Subcutaneous abdominal adipose tissue (tissue), 5 donors: ENCODE data around the gene SFT2D2.
"Not testable (repeated sequence)": the region's sequence is repeated elsewhere in the genome, so short reads cannot be mapped to it uniquely, and the experiment has no call there.

Experiments used
- H3K27ac ChIP-seq: one replicate; pipeline ENCODE4 v1.7.0; 2013; ENCODE audit warnings: low read depth, mild to moderate bottlenecking, inconsistent platforms, low read length, moderate library complexity
- H3K27me3 ChIP-seq, 5 donors: one replicate each; pipeline ENCODE4 v1.7.0; 2013; ENCODE audit warnings: low read length in 5 of 5, inconsistent platforms in 1 of 5; ENCODE audit not compliant: control insufficient read depth in 5 of 5, insufficient read depth in 4 of 5
- H3K36me3 ChIP-seq, 5 donors: one replicate each; pipeline ENCODE4 v1.7.0; 2013; ENCODE audit warnings: low read length in 5 of 5; ENCODE audit not compliant: control insufficient read depth in 5 of 5, insufficient read depth in 5 of 5
- H3K4me1 ChIP-seq, 5 donors: one replicate each; pipeline ENCODE4 v1.7.0; 2013; ENCODE audit warnings: low read length in 5 of 5, mild to moderate bottlenecking in 3 of 5, moderate library complexity in 1 of 5; ENCODE audit not compliant: control insufficient read depth in 5 of 5, insufficient read depth in 5 of 5
- H3K4me3 ChIP-seq, 5 donors: one replicate each; pipeline ENCODE4 v1.7.0; 2013; ENCODE audit warnings: low read length in 5 of 5, low read depth in 1 of 5
- H3K9ac ChIP-seq, 5 donors: one replicate each; pipeline ENCODE4 v1.7.0; 2013; ENCODE audit warnings: low read length in 5 of 5, mild to moderate bottlenecking in 4 of 5, moderate library complexity in 3 of 5
- H3K9me3 ChIP-seq, 5 donors: one replicate each; pipeline ENCODE4 v1.7.0; 2013; ENCODE audit warnings: low read length in 5 of 5; ENCODE audit not compliant: control insufficient read depth in 5 of 5
- donor health status: healthy.
- donor health status: healthy.
- donor health status: healthy.
- donor health status: healthy.
- donor health status: healthy.

The SFT2D2 gene

DNA sequence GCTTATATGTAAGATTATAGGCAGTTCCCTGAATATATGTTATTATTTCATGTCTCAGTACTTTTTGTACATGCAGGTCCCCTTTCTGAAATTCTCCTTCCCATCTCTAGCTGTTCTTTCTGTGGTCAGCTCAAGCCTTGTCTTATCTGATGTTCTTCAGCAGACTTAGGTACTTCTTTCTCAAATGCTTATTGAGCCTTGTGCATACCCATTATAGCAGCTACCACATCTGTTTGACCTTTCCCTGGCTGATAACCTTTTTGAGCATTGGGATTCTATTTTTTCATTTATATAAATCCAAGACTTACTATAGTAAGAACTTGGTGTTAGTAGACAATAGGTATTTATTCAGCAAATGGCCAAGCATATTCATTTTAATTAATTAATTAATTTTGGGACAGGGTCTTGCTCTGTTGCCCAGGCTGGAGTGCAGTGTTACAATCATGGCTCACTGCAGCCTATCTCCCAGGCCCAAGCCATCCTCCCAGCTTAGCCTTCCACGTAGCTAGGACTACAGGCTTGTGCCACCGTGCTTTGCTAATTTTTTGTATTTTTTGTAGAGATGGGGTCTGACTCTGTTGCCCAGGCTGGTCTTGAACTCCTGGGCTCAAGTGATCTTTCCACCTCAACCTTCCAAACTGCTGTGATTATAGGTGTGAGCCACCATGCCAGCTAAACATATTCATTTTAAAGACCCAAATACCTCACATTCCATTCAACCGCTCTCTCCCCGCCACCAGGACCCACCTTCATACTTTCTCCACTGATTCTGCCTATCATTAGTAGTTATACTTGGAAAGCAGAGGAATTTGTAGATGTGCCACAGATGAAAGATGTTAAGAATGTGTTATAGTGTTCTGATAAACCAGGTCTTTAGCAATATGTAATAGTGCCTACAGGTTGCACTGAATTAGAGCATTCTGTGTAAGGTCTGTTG is 30.3 kb upstream of the SFT2D2 start:
- Histone ChIP-seq H3K4me1 (no peaks in the 10 kb centered on the region), H3K9me3 (no peaks in the 10 kb centered on the region), H3K36me3 (peaks cover 28 to 53% (median 34%) of the 10 kb centered on the region in 5 donors), H3K4me3 (no peak overlapping the region), H3K27me3 (no peaks in the 10 kb centered on the region), H3K27ac (no peak overlapping the region), H3K9ac (no peak overlapping the region)

GRCh38 chr1:168199056-168199455 is 26.7 kb upstream of the SFT2D2 start:
- peaks cover 29 to 43% (median 43%) of the 10 kb centered on the region in 5 donors for H3K36me3 ChIP-seq
- no peak overlapping the region for H3K27ac ChIP-seq
- H3K27me3 ChIP-seq = no peaks in the 10 kb centered on the region
- no peak overlapping the region for H3K4me3 ChIP-seq
- H3K4me1 ChIP-seq = peaks cover 0 to 11% (median 3%) of the 10 kb centered on the region in 5 donors
- no peak overlapping the region for H3K9ac ChIP-seq
- H3K9me3 ChIP-seq = no peaks in the 10 kb centered on the region

GRCh38 chr1:168202941-168203654 is 22.7 kb upstream of the SFT2D2 start:
- Histone ChIP-seq H3K36me3 (peaks cover 20 to 25% (median 24%) of the 10 kb centered on the region in 5 donors), H3K4me3 (no peak overlapping the region), H3K27me3 (no peaks in the 10 kb centered on the region), H3K27ac (no peak overlapping the region), H3K4me1 (peaks cover 0 to 11% (median 3%) of the 10 kb centered on the region in 5 donors), H3K9ac (no peak overlapping the region), H3K9me3 (no peaks in the 10 kb centered on the region)

DNA sequence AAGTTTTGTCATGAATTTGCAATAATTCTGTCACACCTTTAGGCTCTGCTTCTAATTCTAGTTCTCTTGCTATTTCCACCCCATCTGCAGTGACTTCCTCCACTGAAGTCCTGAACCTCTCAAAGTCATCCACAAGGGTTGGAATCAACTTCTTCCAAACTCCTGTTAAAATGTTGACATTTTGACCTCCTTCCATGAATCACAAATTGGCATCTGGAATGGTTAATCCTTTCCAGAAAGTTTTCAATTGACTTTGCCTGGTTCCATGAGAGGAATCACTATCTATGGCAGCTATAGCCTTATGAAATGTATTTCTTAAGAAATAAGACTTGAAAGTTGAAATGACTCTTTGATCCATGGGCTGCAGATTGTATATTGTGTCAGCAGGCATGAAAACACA is 19.7 kb upstream of the SFT2D2 start:
- peaks cover 0 to 3% (median 0%) of the 10 kb centered on the region in 5 donors for H3K9me3 ChIP-seq
- H3K4me1 ChIP-seq = peaks cover 0 to 11% (median 3%) of the 10 kb centered on the region in 5 donors
- H3K9ac ChIP-seq = no peak overlapping the region
- peaks cover 2 to 10% (median 5%) of the 10 kb centered on the region in 5 donors for H3K36me3 ChIP-seq
- no peak overlapping the region for H3K27ac ChIP-seq
- H3K4me3 ChIP-seq = no peak overlapping the region
- H3K27me3 ChIP-seq = no peaks in the 10 kb centered on the region

DNA sequence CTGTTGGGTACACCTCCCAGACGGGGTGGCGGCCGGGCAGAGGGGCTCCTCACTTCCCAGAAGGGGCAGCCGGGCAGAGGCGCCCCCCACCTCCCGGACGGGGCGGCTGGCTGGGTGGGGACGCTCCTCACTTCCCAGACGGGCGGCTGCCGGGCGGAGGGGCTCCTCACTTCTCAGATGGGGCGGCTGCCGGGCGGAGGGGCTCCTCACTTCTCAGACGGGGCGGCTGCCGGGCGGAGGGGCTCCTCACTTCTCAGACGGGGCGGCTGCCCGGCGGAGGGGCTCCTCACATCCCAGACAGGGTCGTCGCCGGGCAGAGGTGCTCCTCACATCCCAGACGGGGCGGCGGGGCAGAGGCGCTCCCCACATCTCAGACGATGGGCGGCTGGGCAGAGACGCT is 18.1 kb upstream of the SFT2D2 start:
- not testable (repeated sequence) for H3K4me3 ChIP-seq, H3K9ac ChIP-seq, H3K9me3 ChIP-seq, H3K36me3 ChIP-seq, H3K27ac ChIP-seq, H3K27me3 ChIP-seq
- peaks cover 0 to 10% (median 3%) of the 10 kb centered on the region in 5 donors for H3K4me1 ChIP-seq

GRCh38 chr1:168210312-168210711 is 15.5 kb upstream of the SFT2D2 start:
- no peak overlapping the region for H3K9ac ChIP-seq
- H3K27me3 ChIP-seq = no peaks in the 10 kb centered on the region
- H3K4me1 ChIP-seq = no peaks in the 10 kb centered on the region
- H3K4me3 ChIP-seq = no peak overlapping the region
- peaks cover 0 to 12% (median 7%) of the 10 kb centered on the region in 5 donors for H3K9me3 ChIP-seq
- no peaks in the 10 kb centered on the region for H3K36me3 ChIP-seq
- no peak overlapping the region for H3K27ac ChIP-seq

GRCh38 chr1:168213349-168213748 is 12.5 kb upstream of the SFT2D2 start:
- peaks cover 0 to 12% (median 7%) of the 10 kb centered on the region in 5 donors for H3K9me3 ChIP-seq
- H3K9ac ChIP-seq = no peak overlapping the region
- H3K27ac ChIP-seq = no peak overlapping the region
- no peaks in the 10 kb centered on the region for H3K27me3 ChIP-seq
- no peaks in the 10 kb centered on the region for H3K4me1 ChIP-seq
- no peak overlapping the region for H3K4me3 ChIP-seq
- H3K36me3 ChIP-seq = no peaks in the 10 kb centered on the region

- Histone ChIP-seq H3K36me3 (no peaks in the 10 kb centered on the region), H3K4me3 (no peak overlapping the region), H3K4me1 (no peaks in the 10 kb centered on the region), H3K9me3 (peaks cover 0 to 10% (median 7%) of the 10 kb centered on the region in 5 donors), H3K9ac (no peak overlapping the region), H3K27ac (no peak overlapping the region), H3K27me3 (peaks cover 0 to 5% (median 0%) of the 10 kb centered on the region in 5 donors)
These were observed 9.6 kb upstream of the SFT2D2 start for GRCh38 chr1:168216171-168216570.

- H3K27ac ChIP-seq = no peak overlapping the region
- peaks cover 0 to 5% (median 5%) of the 10 kb centered on the region in 5 donors for H3K9me3 ChIP-seq
- no peak overlapping the region for H3K9ac ChIP-seq
- H3K27me3 ChIP-seq = peaks cover 0 to 5% (median 0%) of the 10 kb centered on the region in 5 donors
- H3K36me3 ChIP-seq = no peaks in the 10 kb centered on the region
- H3K4me3 ChIP-seq = no peak overlapping the region
- no peaks in the 10 kb centered on the region for H3K4me1 ChIP-seq
These were observed 8.1 kb upstream of the SFT2D2 start for GRCh38 chr1:168217664-168218063.

DNA sequence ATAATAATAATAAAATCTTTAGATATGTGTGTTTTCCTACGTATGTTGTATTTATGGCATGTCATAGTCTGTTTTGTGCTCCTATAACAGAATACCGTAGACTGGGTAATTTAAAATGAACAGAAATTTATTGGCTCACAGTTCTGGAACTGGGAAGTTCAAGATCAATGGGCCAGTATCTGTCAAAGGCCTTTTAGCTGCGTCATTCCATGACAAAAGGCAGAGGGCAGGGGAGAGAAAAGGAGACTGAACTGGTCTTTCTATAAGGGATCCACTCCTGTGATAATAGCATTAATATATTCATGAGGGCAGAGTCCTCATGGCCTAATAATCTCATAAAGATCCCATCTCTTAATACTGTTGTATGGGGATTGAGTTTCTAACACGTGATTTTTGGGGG is 7.1 kb upstream of the SFT2D2 start:
- no peaks in the 10 kb centered on the region for H3K4me1 ChIP-seq
- H3K9me3 ChIP-seq = peaks cover 0 to 6% (median 3%) of the 10 kb centered on the region in 5 donors
- H3K27ac ChIP-seq = no peak overlapping the region
- H3K9ac ChIP-seq = no peak overlapping the region
- no peaks in the 10 kb centered on the region for H3K36me3 ChIP-seq
- H3K27me3 ChIP-seq = peaks cover 0 to 5% (median 0%) of the 10 kb centered on the region in 5 donors
- no peak overlapping the region for H3K4me3 ChIP-seq
